Stimulated activated CD4-positive, alpha-beta T cell treated with anti-CD3 and anti-CD28 coated beads, Interleukin-2, amount 100 ng/mL, for 24 hours (primary cell): Measurements from ENCODE around the gene C6orf89.
A peak's percentile ranks its signal among the peaks of the same experiment; 100 is the strongest.

Experiments used
- DNase-seq, 2 donors: peaks; one replicate each; pipeline ENCODE4 v3.0.0-alpha.2; 2020

Gene C6orf89

DNA sequence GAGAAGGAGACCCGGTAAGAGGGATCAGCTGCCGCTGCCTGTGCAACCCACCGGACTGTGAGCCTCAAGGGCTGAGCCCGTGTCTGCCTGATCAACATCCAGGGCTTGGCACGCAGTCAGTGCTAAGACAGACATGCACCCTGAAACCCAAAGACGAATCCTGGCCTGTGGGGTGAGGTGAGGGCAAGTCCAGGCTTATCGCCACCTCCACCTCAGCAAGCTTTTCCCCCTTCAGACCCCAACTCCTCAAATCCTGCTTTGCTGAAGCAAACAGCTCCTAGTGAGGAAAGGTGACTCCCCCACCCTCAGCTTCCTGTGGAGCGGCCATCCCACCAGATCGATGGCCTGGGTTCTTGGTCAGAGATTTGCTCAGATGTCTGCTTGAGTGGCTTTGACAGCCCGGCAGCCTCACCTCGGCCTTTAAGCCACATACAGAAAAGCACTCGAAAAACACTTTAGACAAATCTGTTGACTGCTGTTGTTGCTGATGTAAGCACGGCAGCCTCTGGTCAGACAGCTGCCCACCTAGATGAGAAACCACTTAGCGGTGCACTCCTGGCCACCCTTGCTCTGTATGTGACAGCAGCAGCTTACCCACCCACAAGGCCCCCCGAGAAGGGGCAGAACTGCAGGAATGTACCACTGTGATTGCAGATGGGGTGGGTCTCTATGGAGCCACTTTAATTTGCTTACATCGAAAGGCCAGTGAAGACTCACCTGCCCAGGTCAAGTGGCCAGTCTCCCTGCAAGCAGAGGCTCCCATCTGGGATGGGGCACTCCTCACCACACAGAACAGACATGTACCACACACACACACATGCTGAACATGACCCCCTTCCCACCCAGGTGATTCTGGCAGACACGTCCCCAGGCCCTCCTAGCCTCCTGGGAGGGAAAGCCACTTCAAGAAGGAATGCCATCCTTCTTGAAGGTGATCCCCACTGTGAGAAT lies 85.4 kb downstream of the C6orf89 start:
- DNase-seq, result no peak

DNA sequence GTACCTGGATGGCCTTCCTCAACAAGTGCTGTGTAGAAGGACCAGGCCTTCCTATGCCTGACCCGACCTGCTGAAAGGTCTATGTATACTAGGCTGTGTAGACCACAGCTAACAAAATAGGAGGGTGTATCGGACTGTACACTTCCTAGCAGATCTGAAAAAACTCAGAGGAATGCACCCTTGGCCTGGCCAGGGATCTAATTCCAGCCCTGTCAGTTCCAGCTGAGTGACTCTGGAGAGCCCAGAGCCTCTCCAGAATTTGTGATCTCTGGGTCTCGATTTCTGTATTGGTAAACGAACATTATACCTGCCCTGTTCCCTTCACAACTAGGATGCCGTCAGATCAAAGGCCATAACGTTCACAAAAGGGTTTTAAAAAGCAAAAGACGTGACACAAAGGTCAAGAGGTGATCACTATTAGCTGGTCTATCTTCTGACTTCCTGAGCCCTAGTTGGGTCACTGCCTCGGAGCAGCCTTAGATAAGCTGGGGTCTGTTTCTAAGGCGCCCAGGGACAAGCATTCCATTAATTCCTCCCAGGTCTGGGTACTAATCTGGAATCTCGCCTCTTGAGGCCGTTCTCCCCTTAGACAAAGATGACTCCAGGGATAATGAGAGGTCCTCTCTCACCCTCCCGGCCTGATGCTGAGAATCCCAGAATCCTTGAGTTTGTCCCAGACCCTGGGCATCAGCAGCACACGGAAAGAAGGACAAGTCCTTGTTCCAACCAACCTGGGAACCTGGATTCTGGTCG lies 86.3 kb downstream of the C6orf89 start:
- DNase-seq, result no peak

GRCh38 chr6:36973190-36973589 lies 87.4 kb downstream of the C6orf89 start:
- no peak for DNase-seq

- no peak for DNase-seq
These were observed 87.9 kb downstream of the C6orf89 start for GRCh38 chr6:36973647-36974046.

- DNase-seq, result no peak
These were observed 89.7 kb downstream of the C6orf89 start for GRCh38 chr6:36975231-36976006.

GRCh38 chr6:36976007-36976264 lies 90.2 kb downstream of the C6orf89 start:
- DNase-seq, result no peak

GRCh38 chr6:36976509-36976908 lies 90.8 kb downstream of the C6orf89 start:
- DNase-seq, result no peak

GRCh38 chr6:36976931-36977330 lies 91.2 kb downstream of the C6orf89 start:
- no peak for DNase-seq

- DNase-seq, result peak in 1 of 2 donors; percentile 29
These were observed 91.8 kb downstream of the C6orf89 start for GRCh38 chr6:36977470-36977941.
